ELR (cell line): ENCODE measurements around the gene AGAP1.
"Not testable (repeated sequence)": the region's sequence is repeated elsewhere in the genome, so short reads cannot be mapped to it uniquely, and the experiment has no call there.

Experiments
- DNase-seq: peaks from one replicate; pipeline ENCODE4 v3.0.0-alpha.2; 2015; ENCODE audit warnings: low read depth

The AGAP1 gene

GRCh38 chr2:235737396-235737795 is 243.6 kb downstream of the AGAP1 start:
- DNase-seq: no peak

GRCh38 chr2:235737840-235738239 is 244.0 kb downstream of the AGAP1 start:
- no peak for DNase-seq

GRCh38 chr2:235739704-235740415 is 246.0 kb downstream of the AGAP1 start:
- DNase-seq: no peak

DNA sequence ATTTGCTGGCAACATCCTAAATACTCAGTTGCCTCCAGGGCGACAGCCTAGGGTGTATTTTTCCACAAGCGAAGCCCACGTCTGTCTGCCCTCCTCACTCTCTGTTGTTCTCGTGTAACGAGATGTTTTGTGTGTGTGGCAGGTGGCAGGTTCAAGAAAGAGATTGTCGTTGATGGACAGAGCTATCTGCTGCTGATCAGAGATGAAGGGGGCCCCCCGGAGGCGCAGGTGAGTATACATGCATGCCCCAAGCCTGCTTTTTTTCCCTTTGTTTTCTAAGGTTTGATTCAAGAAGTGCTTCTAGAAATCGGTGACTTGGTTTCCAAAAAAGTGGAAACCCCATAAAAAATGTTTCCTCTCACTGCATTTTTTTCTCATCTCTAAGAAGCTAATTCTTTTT is 247.0 kb downstream of the AGAP1 start:
- peak; percentile 36 for DNase-seq

DNA sequence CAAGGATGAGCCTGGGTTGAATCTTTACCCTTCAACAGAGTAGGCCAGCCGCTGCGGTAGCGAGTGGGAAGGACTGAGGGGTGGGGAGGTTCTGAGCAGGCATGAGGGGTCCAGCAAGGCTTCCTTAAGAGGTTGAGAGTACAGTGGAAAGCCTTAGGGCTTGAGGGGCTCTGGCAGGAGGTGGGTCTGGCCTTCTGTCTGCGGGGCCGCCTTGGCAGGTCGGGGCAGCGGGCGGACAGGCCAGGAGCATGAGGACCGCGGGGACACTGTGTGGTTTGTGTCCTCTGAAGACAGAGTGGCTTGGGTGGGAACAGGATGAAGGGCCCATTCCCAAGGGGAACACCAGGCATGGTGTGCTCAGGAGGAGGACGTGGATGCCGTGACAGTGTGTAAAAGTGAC is 250.3 kb downstream of the AGAP1 start:
- no peak for DNase-seq

- DNase-seq: peak; percentile 8
These were observed 251.8 kb downstream of the AGAP1 start for GRCh38 chr2:235745597-235745996.

GRCh38 chr2:235746257-235746934 is 252.6 kb downstream of the AGAP1 start:
- DNase-seq: peak; percentile 90

GRCh38 chr2:235747001-235747785 is 253.3 kb downstream of the AGAP1 start:
- no peak for DNase-seq

DNA sequence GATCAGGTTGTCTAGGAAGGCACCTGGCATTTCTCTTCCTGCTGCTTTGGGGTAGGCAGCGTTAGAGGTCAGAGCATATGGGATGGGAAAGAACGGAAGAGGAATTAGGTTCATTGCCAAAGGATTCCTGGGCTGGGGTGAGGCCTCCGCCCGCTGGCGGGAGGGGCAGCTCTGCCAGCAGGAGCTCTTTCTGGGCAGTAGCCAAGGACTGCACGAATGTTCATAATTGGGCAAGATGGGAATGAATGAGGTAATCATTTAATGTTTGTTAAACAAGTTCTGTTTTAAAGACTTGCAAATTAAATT is 253.9 kb downstream of the AGAP1 start:
- no peak for DNase-seq

GRCh38 chr2:235749121-235749770 is 255.4 kb downstream of the AGAP1 start:
- no peak for DNase-seq

- DNase-seq: no peak
These were observed 255.9 kb downstream of the AGAP1 start for GRCh38 chr2:235749771-235750160.

DNA sequence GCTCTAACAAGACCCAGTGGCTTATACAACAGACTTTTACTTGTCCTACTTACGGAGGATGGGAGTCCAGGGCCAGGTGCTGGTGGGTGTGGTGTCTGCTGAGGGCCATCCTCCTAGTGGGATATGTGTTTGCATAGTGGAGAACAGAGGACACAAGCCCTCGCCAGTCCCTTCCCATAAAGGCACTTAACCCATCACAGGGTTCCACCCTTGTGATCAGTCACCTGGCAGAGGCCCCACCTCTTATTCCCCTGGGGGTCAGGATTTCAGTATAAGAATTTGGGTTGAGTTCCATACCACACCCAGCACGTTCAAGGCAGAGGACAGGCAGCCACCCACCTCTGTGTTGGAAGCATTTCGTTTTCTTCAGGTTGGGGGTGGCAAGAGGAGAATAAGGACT is 259.0 kb downstream of the AGAP1 start:
- no peak for DNase-seq

GRCh38 chr2:235754357-235755207 is 260.7 kb downstream of the AGAP1 start:
- DNase-seq: no peak

GRCh38 chr2:235756491-235756890 is 262.6 kb downstream of the AGAP1 start:
- DNase-seq: no peak

- DNase-seq: no peak
These were observed 263.4 kb downstream of the AGAP1 start for GRCh38 chr2:235757212-235757611.

DNA sequence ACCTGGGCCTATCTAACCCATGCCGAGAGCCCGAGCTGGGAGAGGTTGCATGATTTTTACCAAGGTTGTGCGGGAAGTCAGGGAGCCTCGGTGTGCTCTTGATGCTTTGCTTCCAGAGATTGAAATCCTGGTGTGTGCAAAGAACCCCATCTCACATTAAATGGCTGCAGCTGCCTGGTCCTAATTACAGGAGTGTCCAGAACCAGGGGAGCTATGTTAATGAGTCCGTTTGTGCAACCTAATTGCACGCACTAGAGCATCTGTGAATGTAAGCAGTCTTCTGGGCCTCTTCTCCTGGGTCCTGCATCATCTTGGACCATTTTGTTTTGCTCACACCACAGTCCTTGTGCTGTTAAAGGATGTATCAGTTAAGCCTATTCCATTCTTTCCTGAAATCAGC is 263.8 kb downstream of the AGAP1 start:
- DNase-seq: no peak

GRCh38 chr2:235762832-235763598 is 269.2 kb downstream of the AGAP1 start:
- DNase-seq: no peak

DNA sequence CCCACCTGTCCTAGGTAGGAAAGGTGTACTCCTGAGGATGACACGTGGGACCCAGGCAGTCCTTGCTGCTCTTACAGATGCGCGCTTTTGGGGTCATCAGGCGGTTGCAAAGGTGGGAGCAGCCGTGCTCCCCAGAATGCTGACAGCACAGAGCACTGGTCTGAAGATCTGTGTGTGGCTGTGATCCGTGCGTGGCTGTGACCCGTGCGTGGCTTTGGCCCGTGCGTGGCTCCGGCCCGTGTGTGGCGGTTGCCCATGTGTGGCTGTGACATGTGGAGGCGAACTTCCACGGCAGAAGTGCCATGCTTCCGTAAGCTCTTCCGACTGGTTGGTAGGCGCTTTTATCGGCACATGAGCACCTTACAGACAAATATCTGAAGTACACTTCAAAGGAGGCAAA is 270.0 kb downstream of the AGAP1 start:
- no peak for DNase-seq

- not testable (repeated sequence) for DNase-seq
These were observed 270.6 kb downstream of the AGAP1 start for GRCh38 chr2:235764478-235764877.

DNA sequence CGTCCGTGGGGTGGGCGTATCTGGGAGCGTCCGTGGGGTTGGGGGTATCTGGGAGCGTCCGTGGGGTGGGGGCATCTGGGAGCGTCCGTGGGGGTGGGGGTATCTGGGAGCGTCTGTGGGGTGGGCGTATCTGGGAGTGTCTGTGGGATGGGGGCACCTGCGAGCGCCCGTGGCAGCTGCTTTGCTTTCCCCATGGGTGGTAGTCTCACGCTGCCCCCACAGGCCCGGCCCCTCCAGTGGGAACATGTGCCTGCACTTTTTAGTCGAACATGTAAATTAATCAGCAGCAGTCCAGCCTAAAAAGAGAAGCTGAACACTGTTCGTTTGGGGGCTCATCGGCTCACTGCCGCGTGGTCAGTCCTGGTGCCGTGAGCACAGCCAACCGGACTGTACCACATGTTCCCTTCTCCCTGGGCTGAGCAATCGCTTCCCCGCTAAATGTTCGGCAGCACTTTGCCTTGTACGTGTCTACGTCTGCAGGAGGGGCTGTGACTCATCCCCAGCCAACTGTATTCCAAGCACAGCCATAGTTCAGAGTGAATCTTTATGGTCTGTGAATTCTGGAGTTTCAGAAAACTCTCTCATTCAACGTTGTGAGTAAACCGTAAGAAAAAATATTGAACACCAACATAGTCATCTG is 271.5 kb downstream of the AGAP1 start:
- DNase-seq: peak; percentile 71
